GM12892 (cell line): ENCODE data around the gene HLF.
A peak's percentile ranks its signal among the peaks of the same experiment; 100 is the strongest.

Experiments
- DNase-seq: peaks from one replicate; pipeline ENCODE4 v3.0.0; 2011; ENCODE audit not compliant: insufficient read length
- FAIRE-seq: peaks from 2 replicates; lab custom pipeline; 2011; peaks lifted over from hg19 to GRCh38; lab: Jason Lieb, UNC
- POLR2A ChIP-seq: IDR thresholded peaks from 2 replicates; pipeline ENCODE4 v1.6.1; 2011; ENCODE audit warnings: low read depth, low read length, control low read depth
- POLR2AphosphoS5 ChIP-seq: IDR thresholded peaks from 2 replicates; pipeline ENCODE4 v1.6.1; 2011; ENCODE audit warnings: low read depth, low read length, control low read depth
- TAF1 ChIP-seq: IDR thresholded peaks from 2 replicates; pipeline ENCODE4 v1.6.1; 2011; ENCODE audit warnings: low read depth, mild to moderate bottlenecking, control low read depth, low read length, borderline replicate concordance

Gene HLF

GRCh38 chr17:55289106-55289446 lies 24.3 kb downstream of the HLF start:
- FAIRE-seq (no peak), DNase-seq (no peak)
- TF ChIP-seq POLR2AphosphoS5 = no peak
- no peak for TF ChIP-seq POLR2A
- no peak for TF ChIP-seq TAF1

GRCh38 chr17:55289978-55290377 lies 25.2 kb downstream of the HLF start:
- TF ChIP-seq POLR2AphosphoS5 (no peak), TAF1 (no peak)
- no peak for FAIRE-seq
- no peak for DNase-seq

- FAIRE-seq = no peak
- no peak for DNase-seq
- TF ChIP-seq POLR2AphosphoS5 (no peak), POLR2A (no peak), TAF1 (no peak)
These were observed 25.8 kb downstream of the HLF start for GRCh38 chr17:55290492-55291113.

- TF ChIP-seq POLR2A = no peak
- TF ChIP-seq POLR2AphosphoS5 = no peak
- TF ChIP-seq TAF1 = no peak
These were observed 26.4 kb downstream of the HLF start for GRCh38 chr17:55291114-55291507.

GRCh38 chr17:55292094-55292493 lies 27.3 kb downstream of the HLF start:
- FAIRE-seq = no peak
- TF ChIP-seq POLR2A (no peak), TAF1 (no peak), POLR2AphosphoS5 (no peak)

More at GRCh38 chr17:55291114-55291507, 26.4 kb downstream of the HLF start:
- DNase-seq (no peak), FAIRE-seq (no peak)

GRCh38 chr17:55294042-55294751 lies 29.4 kb downstream of the HLF start:
- TF ChIP-seq POLR2A = no peak
- no peak for TF ChIP-seq TAF1
- no peak for TF ChIP-seq POLR2AphosphoS5
- no peak for DNase-seq
- no peak for FAIRE-seq

More at GRCh38 chr17:55292094-55292493, 27.3 kb downstream of the HLF start:
- no peak for DNase-seq

GRCh38 chr17:55295411-55296170 lies 30.8 kb downstream of the HLF start:
- DNase-seq (peak; percentile 32), FAIRE-seq (peak; percentile 89)
- TF ChIP-seq POLR2AphosphoS5 (no peak), POLR2A (no peak), TAF1 (no peak)

GRCh38 chr17:55296171-55296695 lies 31.5 kb downstream of the HLF start:
- no peak for TF ChIP-seq POLR2A
- no peak for TF ChIP-seq TAF1
- TF ChIP-seq POLR2AphosphoS5 = no peak
- no peak for DNase-seq
- no peak for FAIRE-seq

- FAIRE-seq (no peak), DNase-seq (no peak)
- TF ChIP-seq POLR2AphosphoS5 = no peak
- TF ChIP-seq POLR2A = no peak
- TF ChIP-seq TAF1 = no peak
These were observed 31.9 kb downstream of the HLF start for GRCh38 chr17:55296699-55297098.

GRCh38 chr17:55298111-55298730 lies 33.5 kb downstream of the HLF start:
- DNase-seq (no peak), FAIRE-seq (no peak)
- TF ChIP-seq TAF1 = no peak
- TF ChIP-seq POLR2A = no peak
